H7 (cell line): Measurements from ENCODE around the gene ARTN. TPM values are rescaled to one million over a fixed set of nuclear protein-coding genes. Genes with fewer than 3 reads are reported as not detected.
A peak's percentile ranks its signal among the peaks of the same experiment; 100 is the strongest.

Experiments
- DNase-seq: peaks from one replicate; pipeline ENCODE4 v3.0.0; 2012
- H3K27me3 ChIP-seq: 2 replicates; pipeline ENCODE4 v1.6.0; 2011; ENCODE audit warnings: mild to moderate bottlenecking, low read length; ENCODE audit not compliant: control insufficient read depth, insufficient read depth
- H3K36me3 ChIP-seq: replicated peaks from 2 replicates; pipeline ENCODE4 v1.5.1; 2011; ENCODE audit warnings: low read length; ENCODE audit not compliant: control insufficient read depth, insufficient read depth
- H3K4me3 ChIP-seq: 2 replicates; pipeline ENCODE4 v1.5.1; 2011; ENCODE audit warnings: low read depth, mild to moderate bottlenecking, control low read depth, low read length, moderate library complexity; ENCODE audit not compliant: insufficient read depth
- total RNA-seq: library from RNA; depleted of rRNA; stranded (reverse); fragments of >200 nt; shearing (Covaris generic); gene quantifications from 2 replicates; pipeline ENCODE4 v1.2.3, GENCODE V29; 2014

ARTN gene
- total RNA-seq, 1 experiment from 2014 or later, result 9.7 TPM

DNA sequence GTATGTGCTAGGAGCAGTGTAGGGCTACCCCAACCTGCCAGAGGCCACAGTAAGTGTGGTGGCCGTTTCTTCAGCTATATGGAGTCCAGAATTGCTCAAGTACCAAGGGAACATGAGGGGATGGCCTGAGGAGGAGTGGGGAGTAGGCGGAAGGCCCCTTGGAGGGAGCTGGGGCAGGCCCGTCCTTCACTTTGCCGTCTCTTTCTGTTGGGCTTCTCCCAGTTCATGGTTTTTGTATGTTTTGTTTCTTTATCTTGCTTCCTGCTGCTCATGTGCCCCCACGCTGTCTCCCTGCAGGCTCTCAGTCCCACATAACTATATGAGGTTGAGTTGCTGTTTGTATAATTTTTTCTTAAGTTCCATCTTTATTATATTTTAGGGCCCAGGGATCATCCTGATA is 30.3 kb downstream of the ARTN start:
- no peaks in the 10 kb centered on the region; the same call in 1 of the 2 replicates for H3K36me3 ChIP-seq
- H3K27me3 ChIP-seq, result no peaks in the 10 kb centered on the region
- no peak overlapping the region for H3K4me3 ChIP-seq
- no peak for DNase-seq

DNA sequence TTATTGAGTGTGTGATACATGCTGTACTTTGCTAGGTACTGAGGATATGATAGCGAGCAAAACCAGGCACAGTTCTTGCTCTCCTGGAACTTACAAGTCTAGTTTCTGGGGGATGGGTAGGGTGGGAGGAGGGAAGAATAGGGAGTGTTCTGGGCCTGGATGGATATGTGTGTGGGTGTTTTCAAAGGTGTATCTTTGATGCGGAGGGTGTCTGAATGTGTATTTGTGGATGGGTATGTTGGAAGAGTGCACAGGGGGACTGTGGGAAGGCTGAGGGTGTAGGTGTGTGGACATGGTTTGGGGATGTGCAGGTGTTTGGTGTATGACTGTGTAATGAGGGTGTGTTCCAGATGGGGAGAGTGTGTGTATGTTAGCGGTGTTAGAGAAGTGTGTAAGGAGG is 31.7 kb downstream of the ARTN start:
- DNase-seq, result no peak
- Histone ChIP-seq H3K27me3 (no peaks in the 10 kb centered on the region), H3K4me3 (no peak overlapping the region), H3K36me3 (no peaks in the 10 kb centered on the region; the same call in 1 of the 2 replicates)

DNA sequence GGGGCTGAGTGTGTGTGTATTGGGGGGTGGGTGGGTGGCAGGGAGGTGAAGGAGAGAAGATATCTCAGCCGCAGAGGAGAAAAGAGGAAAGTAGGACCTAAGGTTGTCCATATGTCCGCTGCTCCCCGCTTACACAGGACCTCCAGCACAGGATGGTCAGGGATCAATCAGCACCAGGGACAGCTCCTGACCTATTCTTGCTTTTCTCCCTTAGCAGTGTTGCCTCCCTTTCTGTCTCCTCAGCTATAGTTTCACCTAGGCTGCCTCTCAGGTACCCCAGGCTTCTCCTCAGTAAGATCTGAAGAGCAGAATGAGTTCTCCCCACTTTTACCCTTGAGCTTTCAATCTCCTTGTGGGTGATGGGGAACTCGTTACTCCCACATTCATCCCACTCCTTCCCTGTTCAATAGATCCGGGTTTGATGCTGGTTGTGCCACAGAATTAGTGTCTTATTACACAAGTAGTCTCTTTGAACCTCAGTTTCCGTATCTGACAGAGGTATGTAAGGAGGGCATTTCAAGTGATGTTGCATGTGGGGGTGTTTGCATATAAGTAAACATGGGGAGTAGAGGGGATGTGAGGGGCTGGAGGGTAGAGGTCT is 34.8 kb downstream of the ARTN start:
- DNase-seq, result peak; percentile 88
- no peaks in the 10 kb centered on the region for H3K27me3 ChIP-seq
- H3K4me3 ChIP-seq, result no peak overlapping the region
- H3K36me3 ChIP-seq, result peaks cover 11% of the 10 kb centered on the region

- DNase-seq, result no peak
- H3K4me3 ChIP-seq, result no peak overlapping the region
- H3K36me3 ChIP-seq, result peaks cover 11% of the 10 kb centered on the region
- no peaks in the 10 kb centered on the region for H3K27me3 ChIP-seq
Measured at GRCh38 chr1:43969416-43969745, 35.8 kb downstream of the ARTN start.

DNA sequence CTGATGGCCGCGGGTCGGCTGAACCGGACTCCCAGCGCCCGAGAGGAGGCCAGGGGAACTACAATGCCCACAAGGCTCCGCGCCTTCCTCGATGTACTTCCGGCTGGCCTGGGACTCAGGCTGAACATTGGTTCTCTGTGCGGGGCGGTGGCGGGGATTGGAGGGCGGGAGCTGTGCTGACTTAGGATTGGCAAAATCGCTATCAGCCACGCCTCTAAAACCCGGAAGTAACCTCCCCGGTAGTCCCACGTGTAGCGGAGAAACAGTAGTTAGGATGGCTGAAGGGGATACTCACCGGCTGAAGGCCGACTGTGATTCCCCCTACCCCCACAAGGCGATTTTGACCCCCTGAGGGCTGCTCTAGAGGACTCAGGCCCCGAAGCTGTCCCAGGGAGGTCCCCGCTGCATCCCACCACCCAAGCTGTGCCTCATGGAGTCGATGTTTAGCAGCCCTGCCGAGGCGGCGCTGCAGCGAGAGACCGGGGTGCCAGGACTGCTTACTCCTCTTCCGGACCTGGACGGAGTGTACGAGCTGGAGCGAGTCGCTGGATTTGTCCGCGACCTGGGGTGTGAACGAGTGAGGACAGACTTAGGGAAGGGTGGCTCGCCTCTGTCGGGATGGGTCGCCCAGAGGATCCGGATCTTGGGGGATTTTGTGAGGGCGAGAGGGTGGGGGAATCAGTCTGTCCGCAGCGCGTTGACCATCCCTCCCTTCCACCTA is 36.3 kb downstream of the ARTN start, which contains the start of gene DPH2:
Gene DPH2 (plus strand): TSS at position 265 of the 721 bp plus-strand sequence. CDS start 166 bp downstream, at position 431.
- peak; percentile 99 for DNase-seq
- peaks cover 11% of the 10 kb centered on the region for H3K36me3 ChIP-seq
- H3K4me3 ChIP-seq, result peak within 1 kb of the TSS; percentile 96
- H3K27me3 ChIP-seq, result no peaks in the 10 kb centered on the region

GRCh38 chr1:43970502-43970901 is 36.9 kb downstream of the ARTN start:
- H3K27me3 ChIP-seq, result no peaks in the 10 kb centered on the region
- no peak for DNase-seq
- peaks cover 11% of the 10 kb centered on the region for H3K36me3 ChIP-seq
- peak overlapping the region; percentile 96 for H3K4me3 ChIP-seq

- H3K4me3 ChIP-seq, result peak overlapping the region; percentile 96; the same call in 1 of the 2 replicates
Measured at GRCh38 chr1:43970911-43971310, 37.3 kb downstream of the ARTN start.

GRCh38 chr1:43971336-43971980 is 37.9 kb downstream of the ARTN start:
- H3K4me3 ChIP-seq, result no peak overlapping the region
- no peak for DNase-seq
- no peaks in the 10 kb centered on the region for H3K27me3 ChIP-seq
- peaks cover 14% of the 10 kb centered on the region for H3K36me3 ChIP-seq

More at GRCh38 chr1:43970911-43971310, 37.3 kb downstream of the ARTN start:
- Histone ChIP-seq H3K27me3 (no peaks in the 10 kb centered on the region), H3K36me3 (peaks cover 11% of the 10 kb centered on the region)
- DNase-seq, result no peak

GRCh38 chr1:43973981-43974442 is 40.4 kb downstream of the ARTN start:
- peaks cover 22% of the 10 kb centered on the region for H3K36me3 ChIP-seq
- H3K27me3 ChIP-seq, result no peaks in the 10 kb centered on the region
- H3K4me3 ChIP-seq, result peak overlapping the region; percentile 97
- peak; percentile 86 for DNase-seq

GRCh38 chr1:43974443-43975248 is 41.0 kb downstream of the ARTN start, which contains the start of gene ATP6V0B:
ATP6V0B (plus strand) TSS chr1:43974960; CDS start chr1:43975041, 81 bp downstream.
- H3K4me3 ChIP-seq, result peak within 1 kb of the TSS; percentile 97
- H3K36me3 ChIP-seq, result peaks cover 22% of the 10 kb centered on the region
- no peaks in the 10 kb centered on the region for H3K27me3 ChIP-seq
- DNase-seq, result peak; percentile 99

- Histone ChIP-seq H3K27me3 (no peaks in the 10 kb centered on the region), H3K4me3 (peak overlapping the region; percentile 97), H3K36me3 (peaks cover 22% of the 10 kb centered on the region)
- peak; percentile 87 for DNase-seq
Measured at GRCh38 chr1:43975249-43975961, 41.8 kb downstream of the ARTN start.

DNA sequence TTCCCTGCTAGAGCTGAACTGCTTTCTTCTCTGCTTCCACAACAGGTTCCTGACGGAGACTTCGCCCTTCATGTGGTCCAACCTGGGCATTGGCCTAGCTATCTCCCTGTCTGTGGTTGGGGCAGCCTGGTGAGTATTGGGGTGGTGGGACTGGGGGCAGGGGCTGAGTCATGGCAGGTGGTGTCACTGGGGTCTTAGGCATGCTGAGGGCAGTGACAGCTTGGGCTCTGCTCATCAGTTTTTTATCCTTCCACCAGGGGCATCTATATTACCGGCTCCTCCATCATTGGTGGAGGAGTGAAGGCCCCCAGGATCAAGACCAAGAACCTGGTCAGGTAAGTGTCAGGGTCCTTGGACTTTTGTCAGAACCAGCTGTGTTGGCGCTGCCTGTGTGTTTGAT is 42.4 kb downstream of the ARTN start:
- DNase-seq, result peak; percentile 64
- peaks cover 24% of the 10 kb centered on the region for H3K36me3 ChIP-seq
- peak overlapping the region; percentile 97 for H3K4me3 ChIP-seq
- H3K27me3 ChIP-seq, result no peaks in the 10 kb centered on the region

DNA sequence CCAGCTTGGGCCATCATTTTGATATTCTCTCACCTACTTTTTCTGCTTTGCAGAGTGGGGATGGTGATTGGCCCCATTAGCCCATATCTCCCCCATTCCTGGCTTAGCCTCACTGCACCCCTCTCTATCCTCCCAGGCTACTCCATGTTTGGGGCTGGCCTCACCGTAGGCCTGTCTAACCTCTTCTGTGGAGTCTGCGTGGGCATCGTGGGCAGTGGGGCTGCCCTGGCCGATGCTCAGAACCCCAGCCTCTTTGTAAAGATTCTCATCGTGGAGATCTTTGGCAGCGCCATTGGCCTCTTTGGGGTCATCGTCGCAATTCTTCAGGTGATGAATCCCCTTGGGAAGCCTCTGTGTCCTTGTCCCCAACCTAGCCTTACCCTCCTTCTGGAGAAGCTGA is 43.3 kb downstream of the ARTN start:
- Histone ChIP-seq H3K4me3 (no peak overlapping the region), H3K27me3 (no peaks in the 10 kb centered on the region), H3K36me3 (peaks cover 22% of the 10 kb centered on the region)
- no peak for DNase-seq
